Panc1 (cell line): ENCODE data around the gene TCHHL1. TPM values are rescaled to one million over a fixed set of nuclear protein-coding genes. Genes with fewer than 3 reads are reported as not detected.

Experiments used
- ATAC-seq: fragments of 200-7000 bp; cut with Tn5 transposase; 2 replicates; pipeline ENCODE4 v1.9.1; 2020; ENCODE audit warnings: mild to moderate bottlenecking, moderate library complexity
- BruUV-seq: library from RNA; stranded (reverse); fragments of 400-500 nt; replicated peaks from 2 replicates; lab custom pipeline; 2021; lab: Mats Ljungman, UMichigan
- CTCF ChIA-PET: fragments of 300-600 bp; sonication (Branson Sonifier 250); formaldehyde crosslinking; loops from one replicate; lab custom pipeline; 2022; ENCODE audit warnings: antibody characterized with exemption; lab: Charles Lee
- POLR2A ChIA-PET: fragments of 300-600 bp; sonication (Branson Sonifier 250); formaldehyde crosslinking; loops from one replicate; lab custom pipeline; 2022; ENCODE audit warnings: antibody characterized with exemption; lab: Charles Lee
- DNase-seq: peaks from one replicate; pipeline ENCODE4 v3.0.0-alpha.2; 2010; ENCODE audit warnings: low read depth, low spot score
- H3K27ac ChIP-seq: 2 replicates; pipeline ENCODE4 v1.5.1; 2011; ENCODE audit warnings: mild to moderate bottlenecking, low read length, inconsistent platforms
- H3K27me3 ChIP-seq: fragments of 200-500 bp; sonication (Bioruptor generic); 2 replicates; pipeline ENCODE4 v1.6.0; 2014; ENCODE audit warnings: low read length, inconsistent platforms; ENCODE audit not compliant: control insufficient read depth, insufficient read depth
- H3K36me3 ChIP-seq: fragments of 200-500 bp; sonication (Bioruptor generic); 2 replicates; pipeline ENCODE4 v1.5.1; 2014; ENCODE audit warnings: inconsistent platforms, mild to moderate bottlenecking, low read length, moderate library complexity; ENCODE audit not compliant: control insufficient read depth, insufficient read depth
- H3K4me1 ChIP-seq: 2 replicates; pipeline ENCODE4 v1.5.1; 2011; ENCODE audit warnings: inconsistent platforms, mild to moderate bottlenecking, low read length, moderate library complexity; ENCODE audit not compliant: control insufficient read depth, insufficient read depth
- H3K4me3 ChIP-seq, 2 experiments: 2 replicates each; pipeline ENCODE4 v1.5.1; 2011 to 2012; ENCODE audit warnings: low read depth in 2 of 2, low read length in 2 of 2, mild to moderate bottlenecking in 2 of 2, inconsistent platforms in 1 of 2, moderate library complexity in 1 of 2
- H3K9me3 ChIP-seq: fragments of 200-500 bp; sonication (Bioruptor generic); 2 replicates; pipeline ENCODE4 v1.5.1; 2014; ENCODE audit warnings: low read depth, mild to moderate bottlenecking, inconsistent platforms, low read length, moderate library complexity; ENCODE audit not compliant: control insufficient read depth, insufficient read depth
- POLR2AphosphoS5 ChIP-seq: IDR thresholded peaks from 2 replicates; pipeline ENCODE4 v1.6.1; 2012; ENCODE audit warnings: mild to moderate bottlenecking, low read depth, low read length, moderate library complexity
- SIN3A ChIP-seq: IDR thresholded peaks from 2 replicates; pipeline ENCODE4 v1.6.1; 2012; ENCODE audit warnings: low read depth, mild to moderate bottlenecking, low read length, moderate library complexity, borderline replicate concordance; ENCODE audit not compliant: insufficient read depth
- TCF7L2 ChIP-seq: IDR thresholded peaks from 2 replicates; pipeline ENCODE4 v1.6.1; 2011; ENCODE audit warnings: mild to moderate bottlenecking, low read depth, low read length, inconsistent platforms
- in situ Hi-C: cut with HindIII; loops from 2 replicates; pipeline ENCODE4 v1.10.0; 2016; ENCODE audit warnings: low sequenced_read_pairs, low pct_unique_long_range_greater_than_20kb
- intact Hi-C: fragments of 100-400 bp; cut with micrococcal nuclease; formaldehyde crosslinking; loops from one replicate; pipeline ENCODE4 v1.10.0; 2022; ENCODE audit not compliant: unreplicated experiment
- total RNA-seq: library from RNA; stranded (reverse); gene quantifications from one replicate; pipeline ENCODE4 v1.2.1, GENCODE V29; 2021; ENCODE audit not compliant: unreplicated experiment
- TF ChIP-seq, protein P1 (sequence below), 2 experiments: IDR thresholded peaks; 2 replicates each; pipeline ENCODE4 v1.6.1; 2011 to 2012; ENCODE audit warnings: low read depth in 2 of 2, control low read depth in 1 of 2, low read length in 1 of 2, mild to moderate bottlenecking in 1 of 2, moderate library complexity in 1 of 2; ENCODE audit not compliant: insufficient read depth in 1 of 2
- TF ChIP-seq, protein P2 (sequence below): fragments of 450-650 bp; IDR thresholded peaks from 2 replicates; pipeline ENCODE4 v1.5.1; 2017; ENCODE audit warnings: mild to moderate bottlenecking

Gene TCHHL1
- total RNA-seq, 1 experiment from 2014 or later = not detected

DNA sequence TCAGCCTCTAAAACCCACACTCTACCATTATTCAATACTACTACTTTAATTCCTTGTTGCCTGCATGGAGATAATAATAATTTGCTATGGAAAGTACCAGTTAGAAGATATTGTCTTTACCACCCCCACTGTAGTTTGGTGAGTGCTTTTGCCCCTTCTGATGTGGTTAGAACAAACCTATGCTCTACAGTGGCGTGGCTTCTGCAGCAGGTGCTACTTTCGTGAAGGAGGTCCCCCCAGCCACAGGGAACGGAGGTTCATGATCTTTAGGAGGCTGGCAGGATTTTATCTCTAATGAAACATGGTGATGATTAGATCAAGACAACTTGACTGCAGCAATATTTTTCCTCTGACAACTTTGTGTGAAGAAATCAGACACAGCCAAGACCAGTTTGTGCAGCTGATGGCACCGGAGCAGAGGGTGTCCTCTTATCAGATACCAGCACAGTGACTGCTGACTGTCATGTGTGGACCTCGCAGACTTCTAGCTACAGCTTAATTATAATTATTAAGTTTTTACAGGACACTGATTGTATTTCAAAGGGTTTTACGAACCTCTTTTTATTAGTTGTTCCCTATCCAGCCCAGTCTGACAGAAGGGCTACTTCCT is 37.1 kb upstream of the TCHHL1 start:
- intact Hi-C loops = no loop called here

DNA sequence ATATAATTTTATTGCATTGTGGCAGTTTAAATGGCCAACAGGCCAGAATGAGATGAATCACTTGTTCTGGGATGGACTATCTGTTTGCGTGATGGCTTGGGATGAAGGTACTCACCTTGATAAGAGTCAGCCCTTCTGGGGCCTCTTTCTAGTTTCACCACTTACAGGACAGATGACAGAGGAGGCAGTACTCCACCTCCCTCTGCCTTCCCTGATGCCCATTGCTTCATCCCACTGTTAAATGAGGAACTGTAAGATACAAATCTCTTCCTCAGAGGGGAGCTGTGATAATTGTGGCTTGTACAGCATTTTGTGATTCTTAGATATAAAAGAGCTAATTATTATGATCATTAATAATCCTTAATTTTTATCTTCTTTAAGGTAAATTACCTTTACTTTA is 30.1 kb upstream of the TCHHL1 start:
- TF ChIP-seq TCF7L2 (no peak), POLR2AphosphoS5 (no peak), SIN3A (no peak)
- TF ChIP-seq, protein P1, sequence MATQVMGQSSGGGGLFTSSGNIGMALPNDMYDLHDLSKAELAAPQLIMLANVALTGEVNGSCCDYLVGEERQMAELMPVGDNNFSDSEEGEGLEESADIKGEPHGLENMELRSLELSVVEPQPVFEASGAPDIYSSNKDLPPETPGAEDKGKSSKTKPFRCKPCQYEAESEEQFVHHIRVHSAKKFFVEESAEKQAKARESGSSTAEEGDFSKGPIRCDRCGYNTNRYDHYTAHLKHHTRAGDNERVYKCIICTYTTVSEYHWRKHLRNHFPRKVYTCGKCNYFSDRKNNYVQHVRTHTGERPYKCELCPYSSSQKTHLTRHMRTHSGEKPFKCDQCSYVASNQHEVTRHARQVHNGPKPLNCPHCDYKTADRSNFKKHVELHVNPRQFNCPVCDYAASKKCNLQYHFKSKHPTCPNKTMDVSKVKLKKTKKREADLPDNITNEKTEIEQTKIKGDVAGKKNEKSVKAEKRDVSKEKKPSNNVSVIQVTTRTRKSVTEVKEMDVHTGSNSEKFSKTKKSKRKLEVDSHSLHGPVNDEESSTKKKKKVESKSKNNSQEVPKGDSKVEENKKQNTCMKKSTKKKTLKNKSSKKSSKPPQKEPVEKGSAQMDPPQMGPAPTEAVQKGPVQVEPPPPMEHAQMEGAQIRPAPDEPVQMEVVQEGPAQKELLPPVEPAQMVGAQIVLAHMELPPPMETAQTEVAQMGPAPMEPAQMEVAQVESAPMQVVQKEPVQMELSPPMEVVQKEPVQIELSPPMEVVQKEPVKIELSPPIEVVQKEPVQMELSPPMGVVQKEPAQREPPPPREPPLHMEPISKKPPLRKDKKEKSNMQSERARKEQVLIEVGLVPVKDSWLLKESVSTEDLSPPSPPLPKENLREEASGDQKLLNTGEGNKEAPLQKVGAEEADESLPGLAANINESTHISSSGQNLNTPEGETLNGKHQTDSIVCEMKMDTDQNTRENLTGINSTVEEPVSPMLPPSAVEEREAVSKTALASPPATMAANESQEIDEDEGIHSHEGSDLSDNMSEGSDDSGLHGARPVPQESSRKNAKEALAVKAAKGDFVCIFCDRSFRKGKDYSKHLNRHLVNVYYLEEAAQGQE (IDR thresholded peaks at IDR 0.05; ENCODE audit: insufficient read depth in 1 of 2, low read depth in 2 of 2, low read length in 1 of 2) = no peak
- TF ChIP-seq, protein P2, sequence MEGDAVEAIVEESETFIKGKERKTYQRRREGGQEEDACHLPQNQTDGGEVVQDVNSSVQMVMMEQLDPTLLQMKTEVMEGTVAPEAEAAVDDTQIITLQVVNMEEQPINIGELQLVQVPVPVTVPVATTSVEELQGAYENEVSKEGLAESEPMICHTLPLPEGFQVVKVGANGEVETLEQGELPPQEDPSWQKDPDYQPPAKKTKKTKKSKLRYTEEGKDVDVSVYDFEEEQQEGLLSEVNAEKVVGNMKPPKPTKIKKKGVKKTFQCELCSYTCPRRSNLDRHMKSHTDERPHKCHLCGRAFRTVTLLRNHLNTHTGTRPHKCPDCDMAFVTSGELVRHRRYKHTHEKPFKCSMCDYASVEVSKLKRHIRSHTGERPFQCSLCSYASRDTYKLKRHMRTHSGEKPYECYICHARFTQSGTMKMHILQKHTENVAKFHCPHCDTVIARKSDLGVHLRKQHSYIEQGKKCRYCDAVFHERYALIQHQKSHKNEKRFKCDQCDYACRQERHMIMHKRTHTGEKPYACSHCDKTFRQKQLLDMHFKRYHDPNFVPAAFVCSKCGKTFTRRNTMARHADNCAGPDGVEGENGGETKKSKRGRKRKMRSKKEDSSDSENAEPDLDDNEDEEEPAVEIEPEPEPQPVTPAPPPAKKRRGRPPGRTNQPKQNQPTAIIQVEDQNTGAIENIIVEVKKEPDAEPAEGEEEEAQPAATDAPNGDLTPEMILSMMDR = no peak
- no TSS peak for BruUV-seq
- Histone ChIP-seq H3K27me3 (peaks cover 49% of the 10 kb centered on the region), H3K36me3 (no peaks in the 10 kb centered on the region), H3K4me1 (no peaks in the 10 kb centered on the region), H3K9me3 (no peaks in the 10 kb centered on the region), H3K4me3 (no peak overlapping the region), H3K27ac (no peak overlapping the region)
- ChIA-PET CTCF (no interaction called here), POLR2A (no interaction called here)
- in situ Hi-C loops = no loop called here
- intact Hi-C loops = no loop called here
- no peak for ATAC-seq
- DNase-seq = no peak

More for the DNA sequence above, 37.1 kb upstream of the TCHHL1 start:
- ChIA-PET POLR2A (no interaction called here), CTCF (no interaction called here)
- no peak for ATAC-seq
- Histone ChIP-seq H3K4me1 (no peaks in the 10 kb centered on the region), H3K4me3 (no peak overlapping the region), H3K36me3 (no peaks in the 10 kb centered on the region), H3K27ac (no peak overlapping the region), H3K9me3 (no peaks in the 10 kb centered on the region), H3K27me3 (peaks cover 26% of the 10 kb centered on the region)
- TF ChIP-seq SIN3A = no peak
- TF ChIP-seq, protein P2 = no peak
- no peak for TF ChIP-seq TCF7L2
- TF ChIP-seq, protein P1 (IDR thresholded peaks at IDR 0.05; ENCODE audit: insufficient read depth in 1 of 2, low read depth in 2 of 2, low read length in 1 of 2) = no peak
- no peak for TF ChIP-seq POLR2AphosphoS5
- in situ Hi-C loops = no loop called here
- no peak for DNase-seq
- no TSS peak for BruUV-seq
